A673 (cell line): Measurements from ENCODE around the gene ATRIP. TPM values are rescaled to one million over a fixed set of nuclear protein-coding genes. Genes with fewer than 3 reads are reported as not detected.
A peak's percentile ranks its signal among the peaks of the same experiment; 100 is the strongest.

Experiments used
- BruUV-seq: library from RNA; stranded (reverse); fragments of 400-500 nt; replicated peaks from 2 replicates; lab custom pipeline; 2021; lab: Mats Ljungman, UMichigan
- CTCF ChIA-PET: fragments of 300-600 bp; sonication (Branson Sonifier 250); formaldehyde crosslinking; loops from one replicate; lab custom pipeline; 2022; ENCODE audit warnings: antibody characterized with exemption; lab: Charles Lee
- POLR2A ChIA-PET: fragments of 300-600 bp; sonication (Branson Sonifier 250); formaldehyde crosslinking; loops from one replicate; lab custom pipeline; 2022; ENCODE audit warnings: antibody characterized with exemption; ENCODE audit not compliant: low non-redundant PET; lab: Charles Lee
- DNase-seq: peaks from one replicate; pipeline ENCODE4 v3.0.0-alpha.2; 2015; ENCODE audit warnings: low spot score
- H3K27ac ChIP-seq: fragments of 200-600 bp; sonication (generic); 2 replicates; pipeline ENCODE4 v1.5.1; 2016; ENCODE audit warnings: mixed run types, low read depth, mild to moderate bottlenecking, mixed read lengths, antibody characterized with exemption, low read length; ENCODE audit not compliant: poor library complexity, severe bottlenecking
- H3K27me3 ChIP-seq: fragments of 200-600 bp; sonication (generic); replicated peaks from 2 replicates; pipeline ENCODE4 v1.6.1; 2017; ENCODE audit warnings: mixed run types, low read depth, mild to moderate bottlenecking, mixed read lengths, antibody characterized with exemption, low read length; ENCODE audit not compliant: insufficient read depth, poor library complexity
- H3K36me3 ChIP-seq: fragments of 200-600 bp; sonication (generic); 2 replicates; pipeline ENCODE4 v1.6.1; 2016; ENCODE audit warnings: mixed run types, mild to moderate bottlenecking, mixed read lengths, antibody characterized with exemption, low read length; ENCODE audit not compliant: insufficient read depth, poor library complexity, severe bottlenecking
- H3K4me1 ChIP-seq: fragments of 200-600 bp; sonication (generic); 2 replicates; pipeline ENCODE4 v1.6.1; 2017; ENCODE audit warnings: mixed run types, mild to moderate bottlenecking, mixed read lengths, antibody characterized with exemption, low read length; ENCODE audit not compliant: insufficient read depth, poor library complexity, severe bottlenecking
- H3K4me3 ChIP-seq: fragments of 200-600 bp; sonication (generic); 2 replicates; pipeline ENCODE4 v1.5.1; 2016; ENCODE audit warnings: low read depth, mixed run types, mild to moderate bottlenecking, mixed read lengths, low read length; ENCODE audit not compliant: poor library complexity, severe bottlenecking
- H3K9me3 ChIP-seq: fragments of 200-600 bp; sonication (generic); 2 replicates; pipeline ENCODE4 v1.6.1; 2016; ENCODE audit warnings: mixed run types, low read depth, mild to moderate bottlenecking, mixed read lengths, antibody characterized with exemption, low read length; ENCODE audit not compliant: poor library complexity, severe bottlenecking
- CTCF ChIP-seq: fragments of 300-800, 200-600 bp; sonication (generic); conservative IDR thresholded peaks from 2 replicates; pipeline ENCODE4 v1.5.1; 2017; ENCODE audit warnings: low read depth, mild to moderate bottlenecking, antibody characterized with exemption, low read length, moderate library complexity, mixed read lengths
- EZH2 ChIP-seq: fragments of 200-600 bp; sonication (generic); IDR thresholded peaks from 2 replicates; pipeline ENCODE4 v1.6.1; 2017; ENCODE audit warnings: borderline replicate concordance, low read depth, mild to moderate bottlenecking, mixed read lengths, antibody characterized with exemption, low read length; ENCODE audit not compliant: poor library complexity, severe bottlenecking
- intact Hi-C: fragments of 100-400 bp; cut with micrococcal nuclease; formaldehyde crosslinking; loops from one replicate; pipeline ENCODE4 v1.10.0; 2022; ENCODE audit not compliant: unreplicated experiment
- total RNA-seq: library from RNA; stranded (reverse); gene quantifications from 2 replicates; pipeline ENCODE4 v1.2.3, GENCODE V29; 2021

ATRIP gene
- total RNA-seq, 1 experiment from 2014 or later: 9.7 TPM

GRCh38 chr3:48431224-48432029 is 15.1 kb upstream of the ATRIP start:
- ChIA-PET POLR2A (interaction anchor here (0.6 kb wide), 1 partner anchor 191 kb away, joined by 3 read pairs; no protein-coding TSS in a partner anchor), CTCF (no interaction called here)
- H3K9me3 ChIP-seq: no peaks in the 10 kb centered on the region
- H3K27me3 ChIP-seq: no peaks in the 10 kb centered on the region
- no peak overlapping the region for H3K4me3 ChIP-seq
- no peaks in the 10 kb centered on the region for H3K36me3 ChIP-seq
- BruUV-seq: no TSS peak
- TF ChIP-seq EZH2 (no peak), CTCF (no peak)
- no peak for DNase-seq
- intact Hi-C loops: loop anchor here (5.0 kb wide), 1 partner anchor 159 kb away; no protein-coding TSS in a partner anchor
- H3K27ac ChIP-seq: no peak overlapping the region
- peaks cover 7% of the 10 kb centered on the region for H3K4me1 ChIP-seq

GRCh38 chr3:48432411-48433371 is 13.8 kb upstream of the ATRIP start:
- POLR2A ChIA-PET: no interaction called here
- BruUV-seq: no TSS peak
- Histone ChIP-seq H3K27ac (no peak overlapping the region), H3K36me3 (no peaks in the 10 kb centered on the region), H3K9me3 (no peaks in the 10 kb centered on the region), H3K4me3 (no peak overlapping the region), H3K27me3 (no peaks in the 10 kb centered on the region), H3K4me1 (peaks cover 7% of the 10 kb centered on the region)
- intact Hi-C loops: loop anchor here (5.0 kb wide), 1 partner anchor 160 kb away; no protein-coding TSS in a partner anchor
- TF ChIP-seq EZH2 (no peak), CTCF (peak; percentile 22; the same call in 1 of the 2 replicates)
- peak; percentile 6 for DNase-seq
- CTCF ChIA-PET: interaction anchor here (0.6 to 1.7 kb wide), 2 partner anchors 32 to 903 kb away, joined by 3 to 6 read pairs; no protein-coding TSS in a partner anchor

- no peaks in the 10 kb centered on the region for H3K4me1 ChIP-seq
- intact Hi-C loops: loop anchor here (5.0 kb wide), 1 partner anchor 161 kb away; no protein-coding TSS in a partner anchor
- no peak for TF ChIP-seq CTCF
- no peak for TF ChIP-seq EZH2
- CTCF ChIA-PET: interaction anchor here (0.6 to 1.7 kb wide), 3 partner anchors 12 to 239 kb away, joined by 3 to 6 read pairs (median 3); no protein-coding TSS in a partner anchor
- no peaks in the 10 kb centered on the region for H3K9me3 ChIP-seq
- no peaks in the 10 kb centered on the region for H3K27me3 ChIP-seq
- BruUV-seq: no TSS peak
- POLR2A ChIA-PET: no interaction called here
- DNase-seq: no peak
- H3K27ac ChIP-seq: no peak overlapping the region
- H3K4me3 ChIP-seq: no peak overlapping the region
- H3K36me3 ChIP-seq: no peaks in the 10 kb centered on the region
Measured at GRCh38 chr3:48433472-48434118, 12.9 kb upstream of the ATRIP start.
